GM18868 (cell line): ENCODE data around the gene JAGN1.
"Not testable (repeated sequence)": the region's sequence is repeated elsewhere in the genome, so short reads cannot be mapped to it uniquely, and the experiment has no call there.

ENCODE experiments used
- ATAC-seq: cut with Tn5 transposase; IDR thresholded peaks from one replicate; pipeline ENCODE4 v1.9.1; 2021; ENCODE audit warnings: mild to moderate bottlenecking, moderate library complexity; ENCODE audit not compliant: unreplicated experiment

Gene JAGN1

GRCh38 chr3:9897408-9898372 is 7.3 kb downstream of the JAGN1 start:
- ATAC-seq: no peak

DNA sequence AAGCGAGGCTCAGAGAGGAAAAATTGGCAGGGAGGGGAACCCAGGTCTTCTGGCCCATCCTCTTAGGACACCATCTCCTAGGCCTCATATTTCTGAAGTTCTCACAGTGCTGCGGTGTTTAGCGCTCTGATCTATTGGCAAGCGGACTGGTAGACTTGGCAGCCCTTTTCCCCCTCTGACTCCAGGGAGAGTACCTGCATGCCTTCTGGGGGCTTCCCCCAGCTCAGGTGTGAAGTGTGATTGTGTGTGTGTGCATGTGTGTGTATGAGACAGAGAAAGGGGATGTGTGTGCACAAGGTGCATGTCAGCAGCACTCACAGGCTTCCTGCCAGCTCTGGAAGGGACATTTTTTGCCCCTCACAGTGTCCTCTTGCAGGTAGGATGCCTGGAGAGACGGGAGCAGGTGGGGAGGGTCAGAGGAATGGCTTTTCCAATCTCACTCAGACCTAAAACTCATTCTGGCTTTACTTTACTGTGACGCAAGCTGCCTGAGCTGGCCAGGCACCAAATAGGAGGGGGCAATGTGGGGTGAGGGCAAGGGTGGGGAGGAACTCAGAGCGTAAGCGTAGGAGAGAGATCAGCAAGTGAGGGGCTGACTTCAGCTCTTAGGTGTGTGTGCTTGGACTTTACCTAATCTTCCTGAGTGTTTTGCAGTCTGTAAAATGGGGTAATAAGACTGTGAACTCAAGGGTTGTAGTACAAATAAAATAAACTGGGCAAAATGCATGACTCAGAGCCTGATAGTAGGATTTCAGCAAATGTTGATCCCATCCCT is 8.2 kb downstream of the JAGN1 start:
- no peak for ATAC-seq

- no peak for ATAC-seq
Observed at GRCh38 chr3:9899289-9899791, 8.9 kb downstream of the JAGN1 start.

GRCh38 chr3:9900965-9901415 is 10.6 kb downstream of the JAGN1 start:
- ATAC-seq: not testable (repeated sequence)

DNA sequence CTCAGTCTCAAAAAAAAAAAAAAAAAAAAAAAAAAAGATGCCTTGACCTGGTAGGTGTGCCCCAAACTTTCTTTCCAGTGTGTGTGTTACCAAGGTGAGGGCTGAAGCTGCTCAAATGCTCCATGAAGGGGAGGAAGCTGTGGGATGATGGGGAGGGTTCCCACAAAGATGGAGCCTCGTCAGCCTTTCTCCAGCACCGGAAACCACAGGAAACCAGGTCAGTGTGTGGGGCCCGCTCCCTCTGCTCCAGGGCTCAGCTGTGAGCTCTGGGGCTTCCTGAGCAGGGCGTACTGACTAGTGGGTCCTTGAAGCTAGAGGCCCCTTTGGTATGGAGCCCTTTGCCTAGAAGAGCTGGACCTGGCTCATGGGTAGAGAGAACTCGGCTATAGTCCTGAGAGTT is 11.6 kb downstream of the JAGN1 start:
- ATAC-seq: no peak

DNA sequence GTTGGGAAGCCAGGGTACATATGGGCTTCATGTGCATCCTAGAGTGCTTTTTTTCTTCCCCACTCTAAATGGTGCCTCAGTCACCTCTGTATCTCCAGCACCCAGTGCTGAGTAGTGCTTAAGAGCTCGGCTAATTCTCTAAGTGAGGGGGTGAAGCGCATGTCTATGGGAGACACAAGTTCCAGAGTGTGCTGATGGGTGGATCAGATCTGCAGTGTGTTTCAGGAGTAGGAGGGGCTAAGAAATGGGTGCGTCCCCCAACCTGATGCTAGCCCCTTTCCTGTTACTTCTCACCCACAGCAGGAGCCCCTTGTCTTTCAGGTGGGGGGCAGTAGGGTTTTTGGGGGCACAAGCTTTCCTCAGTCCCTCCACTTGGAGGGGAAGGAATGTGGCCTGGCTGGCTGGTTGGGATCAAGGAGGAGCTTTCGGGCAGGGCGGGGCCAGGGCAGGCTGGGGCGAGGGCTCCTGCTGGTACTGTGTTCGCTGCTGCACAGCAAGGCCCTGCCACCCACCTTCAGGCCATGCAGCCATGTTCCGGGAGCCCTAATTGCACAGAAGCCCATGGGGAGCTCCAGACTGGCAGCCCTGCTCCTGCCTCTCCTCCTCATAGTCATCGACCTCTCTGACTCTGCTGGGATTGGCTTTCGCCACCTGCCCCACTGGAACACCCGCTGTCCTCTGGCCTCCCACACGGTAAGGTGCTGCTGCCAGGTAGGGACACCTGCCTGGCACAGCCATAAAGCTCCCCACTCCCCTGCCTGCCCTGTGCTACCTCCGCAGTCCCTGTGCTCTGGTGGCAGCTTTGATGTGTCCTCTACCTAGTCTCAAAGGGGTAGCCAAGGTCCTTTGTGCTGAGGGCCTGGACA is 12.2 kb downstream of the JAGN1 start, which contains the start of gene IL17RE:
IL17RE (plus strand) TSS at position 477 of the 866 bp plus-strand sequence; CDS start at position 562, 85 bp downstream.
- no peak for ATAC-seq

- ATAC-seq: no peak
Observed at GRCh38 chr3:9903238-9903624, 12.8 kb downstream of the JAGN1 start.

- no peak for ATAC-seq
Observed at GRCh38 chr3:9903904-9904303, 13.5 kb downstream of the JAGN1 start.

DNA sequence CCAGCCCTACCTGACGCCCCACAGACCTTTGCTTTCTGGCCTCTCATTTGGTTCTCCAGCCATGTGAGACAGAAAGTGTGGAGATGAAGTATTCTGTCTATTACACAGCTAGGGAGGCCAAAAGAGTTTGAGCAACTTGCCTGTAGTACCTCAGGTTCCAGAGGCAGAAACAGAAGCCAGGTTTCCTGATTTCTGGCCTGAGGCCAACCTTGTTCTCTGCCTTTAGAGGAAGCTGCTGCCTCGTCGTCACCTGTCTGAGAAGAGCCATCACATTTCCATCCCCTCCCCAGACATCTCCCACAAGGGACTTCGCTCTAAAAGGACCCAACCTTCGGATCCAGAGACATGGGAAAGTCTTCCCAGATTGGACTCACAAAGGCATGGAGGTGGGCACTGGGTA is 16.1 kb downstream of the JAGN1 start:
- ATAC-seq: no peak

- no peak for ATAC-seq
Observed at GRCh38 chr3:9908286-9908685, 17.9 kb downstream of the JAGN1 start.

DNA sequence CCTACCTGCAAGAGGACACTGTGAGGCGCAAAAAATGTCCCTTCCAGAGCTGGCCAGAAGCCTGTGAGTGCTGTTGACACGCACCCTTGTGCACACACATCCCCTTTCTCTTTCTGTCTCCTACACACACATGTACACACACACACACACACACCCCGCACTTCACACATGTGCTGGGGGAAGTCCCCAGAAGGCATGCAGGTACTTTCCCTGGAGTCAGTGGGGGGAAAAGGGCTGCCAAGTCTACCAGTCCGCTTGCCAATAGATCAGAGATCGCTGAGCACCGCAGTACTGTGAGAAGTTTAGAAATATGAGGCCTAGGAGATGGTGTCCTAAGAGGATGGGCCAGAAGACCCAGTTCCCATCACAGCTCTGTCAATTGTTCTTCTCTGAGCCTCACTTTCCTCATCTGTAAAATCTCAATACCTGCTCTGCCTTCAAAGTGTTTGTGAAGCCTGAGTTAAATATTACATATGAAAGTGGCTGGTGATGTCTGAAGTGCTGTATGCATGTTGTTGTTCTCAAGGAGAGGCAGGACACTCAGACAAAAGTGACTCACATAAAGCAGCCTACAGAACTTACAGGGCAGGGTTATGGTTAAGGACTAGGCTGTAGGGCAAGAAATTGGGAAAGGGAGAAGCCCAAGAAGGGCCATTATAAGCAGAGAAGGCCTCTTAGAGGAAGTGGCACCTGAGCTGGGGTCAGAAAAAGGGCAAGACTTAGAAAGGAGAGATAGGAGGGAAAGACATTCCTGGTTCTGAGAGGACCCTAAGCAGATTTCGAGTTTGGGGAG is 19.0 kb downstream of the JAGN1 start:
- ATAC-seq: no peak

- ATAC-seq: no peak
Observed at GRCh38 chr3:9911863-9912262, 21.5 kb downstream of the JAGN1 start.

GRCh38 chr3:9912294-9912935 is 22.0 kb downstream of the JAGN1 start:
- no peak for ATAC-seq

- ATAC-seq: no peak
Observed at GRCh38 chr3:9913601-9914000, 23.2 kb downstream of the JAGN1 start.

DNA sequence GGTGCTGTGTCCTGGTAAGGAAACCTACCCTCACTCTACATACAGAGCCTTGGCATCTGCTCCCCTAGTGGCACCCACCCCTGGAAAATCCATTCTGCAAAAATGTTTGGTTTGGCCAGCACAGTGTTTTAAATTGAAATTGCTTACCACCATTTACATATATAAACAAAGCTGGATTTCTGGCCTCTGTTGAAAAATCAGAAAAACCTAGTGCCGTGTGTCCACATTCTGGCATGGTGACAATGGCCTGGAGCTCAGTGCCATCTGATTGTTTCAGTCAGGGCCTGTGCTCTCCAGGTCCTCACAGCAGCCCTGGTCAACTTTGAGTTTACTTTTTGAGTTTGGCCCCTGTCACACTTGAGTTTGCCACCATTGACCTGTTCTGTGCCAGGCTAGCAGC is 23.6 kb downstream of the JAGN1 start:
- ATAC-seq: no peak

DNA sequence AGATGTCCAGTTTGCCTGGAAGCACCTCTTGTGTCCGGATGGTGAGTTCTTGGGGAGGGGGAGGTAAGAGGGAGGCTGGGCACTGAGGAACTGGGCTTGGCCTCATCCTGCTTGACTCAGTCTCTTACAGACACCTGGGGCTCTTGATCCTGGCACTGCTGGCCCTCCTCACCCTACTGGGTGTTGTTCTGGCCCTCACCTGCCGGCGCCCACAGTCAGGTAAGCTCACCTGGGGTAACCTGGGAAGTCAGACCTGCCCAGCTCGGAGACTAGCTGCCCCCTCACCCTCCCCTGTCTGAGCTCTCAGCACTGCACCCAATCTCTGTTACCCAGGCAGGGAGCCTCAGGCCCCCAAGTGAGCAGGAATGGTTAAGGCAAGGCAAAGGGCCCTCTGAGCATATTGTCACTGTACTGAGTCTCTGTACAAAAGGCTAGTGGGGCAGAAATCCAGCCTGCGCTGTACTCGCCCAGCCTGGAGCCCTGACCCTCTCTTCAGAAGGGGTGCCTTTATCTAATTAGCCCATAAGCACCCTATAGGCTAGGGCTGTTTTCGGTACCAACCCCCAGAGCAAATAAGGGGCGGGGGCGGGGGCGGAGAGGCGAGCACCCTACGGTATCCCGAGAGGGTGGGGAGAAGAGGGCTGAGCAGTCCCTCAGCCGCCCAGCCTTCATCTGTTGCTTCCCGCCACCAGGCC is 24.3 kb downstream of the JAGN1 start:
- ATAC-seq: peak; percentile 43

GRCh38 chr3:9915254-9916141 is 25.1 kb downstream of the JAGN1 start:
- ATAC-seq: peak; percentile 28

- no peak for ATAC-seq
Observed at GRCh38 chr3:9916346-9916733, 25.9 kb downstream of the JAGN1 start.
